Measurements from ENCODE around the gene NLGN1.

DNA sequence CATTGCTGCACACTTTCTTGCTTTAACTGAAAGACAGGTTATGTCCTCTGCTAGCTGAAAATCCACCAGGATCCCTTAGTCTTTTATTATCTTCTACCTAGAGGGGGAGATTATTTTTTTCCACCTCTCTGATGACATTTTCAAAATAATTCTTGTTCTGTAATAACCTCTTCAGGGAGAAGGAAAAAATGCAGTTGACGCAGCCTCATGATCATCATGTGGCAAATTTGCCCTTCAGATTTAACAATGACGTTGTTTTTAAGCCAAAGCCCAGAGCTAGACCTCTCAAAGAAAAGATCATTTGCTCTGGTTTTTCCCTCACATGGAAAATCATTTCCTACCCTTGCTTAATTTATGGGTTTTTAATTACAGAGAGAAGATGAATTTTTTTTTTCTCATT is 724.9 kb downstream of the NLGN1 start:
- no peak for TF ChIP-seq SMC3 (IDR thresholded peaks at IDR 0.05)
- TF ChIP-seq, protein P1, sequence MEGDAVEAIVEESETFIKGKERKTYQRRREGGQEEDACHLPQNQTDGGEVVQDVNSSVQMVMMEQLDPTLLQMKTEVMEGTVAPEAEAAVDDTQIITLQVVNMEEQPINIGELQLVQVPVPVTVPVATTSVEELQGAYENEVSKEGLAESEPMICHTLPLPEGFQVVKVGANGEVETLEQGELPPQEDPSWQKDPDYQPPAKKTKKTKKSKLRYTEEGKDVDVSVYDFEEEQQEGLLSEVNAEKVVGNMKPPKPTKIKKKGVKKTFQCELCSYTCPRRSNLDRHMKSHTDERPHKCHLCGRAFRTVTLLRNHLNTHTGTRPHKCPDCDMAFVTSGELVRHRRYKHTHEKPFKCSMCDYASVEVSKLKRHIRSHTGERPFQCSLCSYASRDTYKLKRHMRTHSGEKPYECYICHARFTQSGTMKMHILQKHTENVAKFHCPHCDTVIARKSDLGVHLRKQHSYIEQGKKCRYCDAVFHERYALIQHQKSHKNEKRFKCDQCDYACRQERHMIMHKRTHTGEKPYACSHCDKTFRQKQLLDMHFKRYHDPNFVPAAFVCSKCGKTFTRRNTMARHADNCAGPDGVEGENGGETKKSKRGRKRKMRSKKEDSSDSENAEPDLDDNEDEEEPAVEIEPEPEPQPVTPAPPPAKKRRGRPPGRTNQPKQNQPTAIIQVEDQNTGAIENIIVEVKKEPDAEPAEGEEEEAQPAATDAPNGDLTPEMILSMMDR (IDR thresholded peaks at IDR 0.05): no peak
- TF ChIP-seq SREBF2 (IDR thresholded peaks at IDR 0.05): no peak
- TF ChIP-seq CBX2 (IDR thresholded peaks at IDR 0.05; ENCODE audit: borderline replicate concordance, low read depth): no peak
- no peak for TF ChIP-seq MAFK (IDR thresholded peaks at IDR 0.05; ENCODE audit: partially characterized antibody)
